Activated CD4-positive, CD25-positive, alpha-beta regulatory T cell treated with anti-CD3 and anti-CD28 coated beads, Interleukin-2, amount 50 U/mL, for 72 hours (primary cell): ENCODE results near the gene DNAJC28.
"Not testable (repeated sequence)": the region's sequence is repeated elsewhere in the genome, so short reads cannot be mapped to it uniquely, and the experiment has no call there.

ENCODE experiments used
- DNase-seq: peaks from one replicate; pipeline ENCODE4 v3.0.0; 2021

Gene DNAJC28

DNA sequence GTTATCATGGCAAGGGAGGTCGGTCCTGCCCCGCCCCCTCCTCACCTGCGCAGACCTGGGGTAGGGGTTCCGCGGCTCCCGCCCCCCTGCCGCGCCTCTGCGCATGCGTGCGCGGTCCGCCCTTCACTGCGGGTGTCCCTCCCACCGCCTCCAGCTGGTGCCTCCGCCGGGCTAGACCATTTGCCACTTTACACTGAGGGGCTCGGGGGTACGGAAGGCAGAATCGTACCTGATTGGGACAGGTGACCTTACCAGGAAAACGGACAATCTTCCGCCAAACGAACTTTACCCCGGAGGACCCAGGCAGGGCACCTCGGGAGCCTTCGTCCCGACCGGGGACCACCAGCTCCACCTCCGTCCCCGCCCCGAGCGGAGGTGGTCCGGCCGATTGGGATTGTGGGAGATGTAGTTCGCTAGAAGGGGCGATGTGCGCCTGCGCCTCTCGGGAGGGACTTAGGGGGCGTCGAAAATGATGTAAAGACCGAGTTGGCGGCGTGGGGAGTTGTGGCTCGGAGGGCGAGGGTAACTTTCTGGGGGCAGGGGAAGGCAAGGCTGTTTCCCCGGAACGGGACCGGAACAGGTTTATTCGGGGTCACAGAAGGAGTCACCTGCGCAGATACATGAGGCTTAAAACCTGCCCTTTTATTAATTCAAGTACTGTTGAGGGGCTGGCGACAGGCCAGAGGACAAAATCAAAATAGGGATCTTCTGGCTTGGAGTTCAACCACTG is at the start of gene DNAJC28:
Gene DNAJC28, minus strand, starts transcription at position 344 of the 730 bp plus-strand sequence. CDS start 2,323 bp downstream, outside the sequence.
- DNase-seq, result peak; percentile 93

GRCh38 chr21:33541105-33541711 is 49.7 kb upstream of the DNAJC28 start:
- no peak for DNase-seq

- DNase-seq, result no peak
These were observed 49.2 kb upstream of the DNAJC28 start for GRCh38 chr21:33540711-33541104.

- DNase-seq, result no peak
These were observed 48.1 kb upstream of the DNAJC28 start for GRCh38 chr21:33539616-33540015.

GRCh38 chr21:33537212-33537611 is 45.7 kb upstream of the DNAJC28 start:
- DNase-seq, result no peak

- no peak for DNase-seq
These were observed 39.5 kb upstream of the DNAJC28 start for GRCh38 chr21:33531007-33531406.

GRCh38 chr21:33522953-33523349 is 31.4 kb upstream of the DNAJC28 start:
- DNase-seq, result no peak

- DNase-seq, result no peak
These were observed 30.9 kb upstream of the DNAJC28 start for GRCh38 chr21:33522297-33522952.

- DNase-seq, result no peak
These were observed 27.4 kb upstream of the DNAJC28 start for GRCh38 chr21:33518899-33519298.

DNA sequence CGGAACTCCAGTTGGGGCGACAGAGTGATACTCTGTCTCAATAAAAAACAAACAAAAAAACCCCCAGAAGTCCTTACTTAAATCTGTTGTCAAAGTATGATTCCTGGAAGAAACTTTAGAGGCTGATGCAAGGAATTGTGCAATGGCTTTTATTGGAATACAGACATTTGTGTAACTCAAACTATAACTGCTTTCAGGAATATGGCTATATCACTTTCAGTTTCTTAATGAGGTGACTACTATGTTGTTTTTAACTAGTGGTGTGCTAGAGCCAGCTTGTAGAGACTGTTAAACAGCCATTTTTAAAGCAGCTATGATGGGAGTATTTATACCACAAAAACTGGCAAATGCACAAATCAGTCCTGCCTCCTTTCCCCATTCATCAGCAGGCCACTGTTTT is 22.7 kb upstream of the DNAJC28 start:
- DNase-seq, result no peak

DNA sequence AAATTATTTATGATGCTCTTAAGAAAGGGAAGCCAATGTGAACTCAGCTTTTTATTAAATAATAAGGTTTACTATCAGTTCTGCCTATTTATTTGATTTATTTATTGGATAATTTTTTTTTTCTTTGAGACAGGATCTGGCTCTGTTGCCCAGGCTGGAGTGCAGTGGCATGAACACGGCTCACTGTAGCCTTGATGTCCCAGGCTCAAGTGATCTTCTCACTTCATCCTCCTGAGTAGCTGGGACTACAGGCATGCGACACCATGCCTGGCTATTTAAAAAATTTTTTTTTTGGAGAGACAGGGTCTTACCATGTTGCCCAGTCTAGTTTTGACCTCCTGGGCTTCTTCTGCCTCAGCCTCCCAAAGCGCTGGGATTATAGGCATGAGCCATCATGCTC is 21.0 kb upstream of the DNAJC28 start:
- no peak for DNase-seq

DNA sequence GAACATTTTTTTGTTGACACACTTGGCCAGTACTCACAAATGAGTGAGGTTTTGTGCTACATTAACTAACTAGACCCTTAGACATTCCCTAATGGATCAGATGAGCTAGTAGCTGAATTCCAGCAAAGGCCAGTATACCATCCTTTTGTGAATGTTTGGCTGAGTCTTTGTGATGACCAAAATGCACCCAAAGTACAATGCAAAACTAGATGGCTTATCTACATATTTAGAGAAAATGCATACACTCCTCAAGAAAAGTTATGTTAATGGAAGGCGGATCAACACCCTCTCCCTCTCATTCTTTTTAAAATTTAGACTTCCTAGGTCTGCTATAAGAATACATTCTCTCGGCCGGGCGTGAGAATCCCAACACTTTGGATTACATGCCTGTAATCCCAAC is 20.1 kb upstream of the DNAJC28 start:
- DNase-seq, result no peak

DNA sequence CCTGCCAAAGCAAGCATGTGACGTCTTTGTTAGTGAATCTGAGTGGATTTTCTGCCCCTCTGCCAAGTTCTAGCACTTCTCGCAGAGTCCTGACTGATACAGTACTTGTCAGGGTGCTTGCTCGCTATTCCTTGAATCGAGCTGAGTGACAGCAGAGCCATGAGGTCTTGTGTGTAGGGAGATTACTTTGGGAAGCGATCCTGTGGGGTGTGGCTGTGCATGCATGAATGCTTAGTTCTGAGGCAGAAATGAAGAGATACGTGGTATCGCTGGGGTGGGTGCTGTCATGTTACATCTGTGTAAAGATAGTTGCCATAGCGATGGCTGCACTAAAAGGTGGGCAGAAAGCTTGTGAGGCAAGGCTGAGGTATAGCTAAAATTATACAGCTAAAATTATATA is 19.3 kb upstream of the DNAJC28 start:
- DNase-seq, result no peak

DNA sequence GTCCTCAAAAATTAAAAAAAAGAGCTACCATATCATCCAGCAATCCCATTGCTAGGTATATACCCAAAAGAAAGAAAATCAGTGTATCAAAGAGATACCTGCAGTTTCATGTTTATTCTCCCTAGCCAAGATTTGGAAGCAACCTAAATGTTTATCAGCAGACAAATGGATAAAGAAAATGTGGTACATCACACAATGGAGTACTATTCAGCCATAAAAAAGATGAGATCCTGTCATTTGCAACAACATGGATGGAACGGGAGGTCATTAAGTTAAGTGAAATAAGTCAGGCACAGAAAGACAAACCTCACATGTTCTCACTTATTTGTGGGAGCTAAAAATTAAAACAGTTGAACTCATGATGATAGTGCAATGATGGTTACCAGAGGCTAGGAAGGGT is 15.5 kb upstream of the DNAJC28 start:
- not testable (repeated sequence) for DNase-seq

DNA sequence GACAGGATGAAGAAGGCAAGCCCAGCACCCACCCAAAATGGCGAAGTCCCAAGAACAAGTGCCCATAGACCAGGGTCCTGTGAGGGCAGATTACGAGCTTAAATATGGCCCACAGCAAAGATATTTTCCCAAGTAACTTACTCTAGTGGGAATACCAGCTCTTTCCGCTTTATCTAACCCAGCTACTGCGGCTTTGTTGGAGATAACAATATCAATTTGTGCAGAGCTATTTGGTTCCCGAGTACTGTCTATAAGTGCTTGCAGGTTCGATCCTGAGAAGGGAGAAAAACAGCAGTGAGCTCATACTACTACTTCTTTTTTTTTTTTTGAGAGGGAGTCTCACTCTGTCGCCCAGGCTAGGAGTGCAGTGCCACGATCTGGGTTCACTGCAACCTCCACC is 14.3 kb upstream of the DNAJC28 start:
- no peak for DNase-seq

GRCh38 chr21:33496345-33496744 is 4.8 kb upstream of the DNAJC28 start:
- DNase-seq, result no peak

GRCh38 chr21:33495743-33496142 is 4.2 kb upstream of the DNAJC28 start:
- DNase-seq, result no peak

- no peak for DNase-seq
These were observed 2.2 kb upstream of the DNAJC28 start for GRCh38 chr21:33493756-33494155.

DNA sequence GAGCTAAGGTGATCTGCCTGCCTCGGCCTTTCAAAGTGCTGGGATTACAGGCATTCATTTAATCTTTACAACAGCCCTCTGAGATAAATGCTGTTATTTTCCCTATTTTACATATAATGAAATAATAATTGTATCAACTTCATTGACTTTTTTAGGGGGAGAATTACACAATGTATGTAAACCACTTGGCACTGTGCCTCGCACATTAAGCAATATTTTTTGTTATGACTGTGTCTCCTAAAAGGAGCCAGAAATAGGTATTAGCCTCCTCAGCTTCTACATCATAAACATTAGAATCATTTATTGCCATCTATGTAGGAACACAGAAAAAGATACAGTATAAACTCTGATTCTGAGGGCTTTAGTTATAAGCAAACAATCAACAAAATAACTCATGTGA is 1.1 kb upstream of the DNAJC28 start:
- no peak for DNase-seq

GRCh38 chr21:33490991-33491372 is 534 bp downstream of the DNAJC28 start:
- DNase-seq, result no peak

DNA sequence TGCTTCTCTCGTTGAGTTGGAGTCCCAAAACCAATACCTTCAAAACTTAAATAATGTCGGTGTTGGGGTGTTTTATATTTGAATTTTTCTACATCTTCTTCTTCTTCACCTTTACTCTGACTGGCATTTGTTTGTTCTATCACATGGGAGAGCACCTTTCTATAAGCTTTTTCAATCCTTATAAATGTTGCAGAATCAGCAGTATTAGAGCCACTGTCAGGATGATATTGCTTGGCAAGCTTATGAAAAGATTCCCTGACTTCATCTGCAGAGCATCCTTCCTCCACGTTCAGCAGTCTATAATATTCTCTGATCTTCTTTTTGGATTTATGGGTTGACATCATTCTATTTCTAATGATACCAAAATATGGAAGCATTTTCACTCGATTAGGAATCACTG is 2.6 kb downstream of the DNAJC28 start:
- no peak for DNase-seq

DNA sequence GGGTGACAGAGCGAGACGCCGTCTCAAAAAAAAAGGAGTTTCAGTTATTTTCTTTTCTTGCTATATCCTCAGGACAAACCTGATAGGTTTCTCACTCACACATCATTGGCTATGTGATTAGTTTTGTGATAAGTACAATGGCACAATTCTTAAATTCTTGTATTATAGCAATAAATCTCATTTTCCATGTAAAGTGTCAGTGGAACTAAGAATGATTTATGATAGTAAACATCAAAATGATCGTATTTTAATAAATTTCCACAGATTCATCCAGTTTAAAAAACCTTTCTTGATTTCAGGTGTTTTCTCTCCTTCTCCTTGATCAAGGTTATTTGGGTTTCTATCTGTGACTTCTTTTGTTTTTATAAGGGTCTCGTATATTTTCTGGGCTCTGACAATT is 3.5 kb downstream of the DNAJC28 start:
- DNase-seq, result no peak

DNA sequence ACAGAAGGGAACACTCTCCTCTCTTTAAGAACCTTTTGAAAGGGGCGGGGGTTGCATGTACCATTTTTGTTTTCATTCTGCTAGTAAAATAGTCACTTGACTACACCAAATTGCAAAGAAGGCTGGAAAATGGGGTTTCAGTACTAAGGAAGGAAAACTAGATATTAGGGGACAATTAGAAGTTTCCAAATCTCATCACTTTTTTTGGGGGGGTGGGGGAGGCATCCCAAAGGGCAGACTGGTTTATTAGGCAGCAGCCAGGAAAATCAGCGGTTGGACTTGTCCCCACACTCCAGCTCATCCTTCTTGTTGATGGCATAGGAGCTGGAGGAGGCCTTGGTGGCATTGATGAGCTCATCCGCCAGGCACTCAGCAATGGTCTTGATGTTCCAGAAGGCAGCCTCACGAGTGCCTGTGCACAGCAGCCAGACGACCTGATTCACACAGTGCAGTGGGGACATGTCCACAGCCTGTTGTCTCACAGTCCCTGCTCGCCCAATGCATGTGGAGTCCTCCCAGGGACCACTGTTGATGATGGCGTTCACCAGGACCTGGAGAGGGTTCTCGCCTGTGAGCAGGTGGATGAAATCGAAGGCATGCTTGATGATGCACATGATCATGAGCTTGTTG is 10.1 kb downstream of the DNAJC28 start:
- DNase-seq, result no peak
